Keratinocyte (primary cell): ENCODE measurements around the gene TBCD.

Experiments
- CTCF ChIP-seq, 3 experiments: IDR thresholded peaks in 1 of 3; conservative IDR thresholded peaks in 1 of 3; optimal IDR thresholded peaks in 1 of 3; 2 replicates in 2 of 3; 3 replicates in 1 of 3; pipeline versions ENCODE3 to v1.5.1; 2011; ENCODE audit warnings: low read length in 3 of 3, mild to moderate bottlenecking in 3 of 3, moderate library complexity in 2 of 3, control low read depth in 1 of 3, inconsistent platforms in 1 of 3; ENCODE audit not compliant: insufficient read depth in 2 of 3; ENCODE audit errors: extremely low read depth in 1 of 3
- EZH2 ChIP-seq: IDR thresholded peaks from one replicate; pipeline ENCODE4 v1.6.1; 2012; ENCODE audit warnings: inconsistent platforms, mild to moderate bottlenecking, low read length, moderate library complexity

- TF ChIP-seq CTCF (optimal IDR thresholded peaks at IDR 0.05 in 1 of 3, IDR thresholded peaks at IDR 0.05 in 1 of 3, conservative IDR thresholded peaks at IDR 0.05 in 1 of 3; ENCODE audit: extremely low read depth in 1 of 3, insufficient read depth in 2 of 3, low read length in 3 of 3) (no peak), EZH2 (no peak)
These were observed 121.0 kb downstream of the TBCD start for GRCh38 chr17:82872591-82873520.
